Measurements from ENCODE around the gene ANKS1A.

The ANKS1A gene

GRCh38 chr6:35076997-35077712, 188.1 kb downstream of the ANKS1A start:
- no peak for DNase-seq

GRCh38 chr6:35077713-35078105, 188.7 kb downstream of the ANKS1A start:
- DNase-seq, result no peak

DNA sequence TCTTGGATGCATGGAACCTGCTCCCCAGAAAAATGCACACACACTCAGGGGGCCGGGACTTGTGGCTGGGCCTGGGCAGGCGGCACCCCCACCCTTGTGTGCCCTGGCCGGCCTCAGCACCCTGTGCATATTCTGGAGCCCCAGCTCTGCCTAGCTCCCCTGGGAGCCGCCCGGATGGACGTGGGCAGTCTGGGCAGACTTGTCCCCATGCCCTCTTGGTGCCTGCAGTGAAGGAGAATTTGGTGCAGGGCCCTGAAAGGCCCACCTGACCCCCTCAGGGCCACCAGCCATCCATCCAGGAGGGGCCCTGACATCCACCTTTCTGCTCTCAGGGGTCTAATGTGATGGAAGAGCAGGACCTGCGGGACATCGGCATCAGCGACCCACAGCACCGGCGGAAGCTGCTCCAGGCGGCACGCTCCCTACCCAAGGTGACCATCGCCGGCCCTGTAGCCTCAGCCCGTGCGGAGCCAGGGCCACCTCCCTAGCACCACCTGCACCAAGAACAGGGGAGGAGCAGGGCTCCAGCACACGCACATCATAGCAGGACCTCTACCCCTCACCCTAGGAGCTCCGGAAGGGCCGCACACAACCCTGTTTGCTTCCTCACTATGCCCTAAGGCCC, 189.3 kb downstream of the ANKS1A start:
- DNase-seq, result no peak

GRCh38 chr6:35078896-35079295, 189.8 kb downstream of the ANKS1A start:
- DNase-seq, result no peak

DNA sequence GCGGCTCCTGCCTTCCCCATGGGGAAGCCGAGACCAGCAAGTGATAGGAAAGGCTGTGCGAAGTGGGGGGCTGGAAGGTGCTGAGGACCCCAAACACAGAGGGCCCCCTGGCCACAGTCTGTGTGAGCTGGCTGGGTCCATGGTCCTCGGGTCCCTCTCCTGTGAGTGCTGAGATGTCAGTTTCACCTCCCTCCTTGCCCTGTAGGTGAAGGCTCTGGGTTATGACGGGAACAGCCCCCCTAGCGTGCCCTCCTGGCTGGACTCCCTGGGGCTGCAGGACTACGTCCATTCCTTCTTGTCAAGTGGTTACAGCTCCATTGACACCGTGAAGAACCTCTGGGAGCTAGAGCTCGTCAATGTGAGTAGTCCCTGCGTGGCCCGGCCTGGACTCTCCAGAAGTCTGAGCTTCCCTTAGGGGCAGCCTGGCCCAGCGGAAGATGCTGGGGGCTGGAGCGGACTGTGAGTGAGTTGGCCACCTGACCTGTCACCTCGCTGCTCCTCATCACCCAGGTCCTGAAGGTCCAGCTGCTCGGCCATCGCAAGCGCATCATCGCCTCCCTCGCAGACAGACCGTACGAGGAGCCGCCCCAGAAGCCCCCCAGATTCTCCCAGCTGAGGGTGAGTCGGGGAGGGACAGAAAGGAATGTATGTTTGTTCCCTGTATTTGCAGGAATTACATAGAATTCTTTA, 190.4 kb downstream of the ANKS1A start:
- no peak for DNase-seq

DNA sequence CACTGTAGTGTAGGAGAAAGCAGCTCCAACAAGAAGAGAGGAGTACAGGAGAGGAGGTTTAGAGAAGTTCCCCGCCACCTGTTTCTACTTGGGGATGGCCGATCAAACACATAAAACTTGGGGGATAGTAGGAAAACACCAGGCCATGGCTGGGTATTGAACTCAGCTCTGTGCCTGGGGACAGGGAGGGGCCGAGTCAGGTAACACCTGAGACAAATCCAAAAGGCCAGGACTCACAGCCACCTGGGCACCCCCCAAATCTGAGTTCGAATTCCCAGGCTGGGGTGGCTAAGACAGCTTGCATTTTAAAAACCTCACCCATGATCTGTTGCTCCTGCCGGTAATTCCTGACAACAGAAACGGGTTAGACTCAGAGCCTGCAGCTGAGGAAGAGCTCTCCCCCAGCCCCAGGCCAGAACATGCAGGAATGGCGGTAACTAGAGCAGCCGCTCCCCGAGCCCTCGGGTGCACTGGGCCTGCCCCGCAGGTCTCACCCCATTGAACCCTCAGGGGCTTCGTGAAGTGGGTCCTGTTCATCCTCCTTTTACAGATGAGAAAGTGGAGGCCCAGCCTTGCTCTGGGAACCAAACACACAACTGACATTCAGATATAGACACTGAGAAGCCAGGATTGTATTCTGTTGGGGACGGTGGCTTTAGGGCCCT, 191.1 kb downstream of the ANKS1A start:
- no peak for DNase-seq

DNA sequence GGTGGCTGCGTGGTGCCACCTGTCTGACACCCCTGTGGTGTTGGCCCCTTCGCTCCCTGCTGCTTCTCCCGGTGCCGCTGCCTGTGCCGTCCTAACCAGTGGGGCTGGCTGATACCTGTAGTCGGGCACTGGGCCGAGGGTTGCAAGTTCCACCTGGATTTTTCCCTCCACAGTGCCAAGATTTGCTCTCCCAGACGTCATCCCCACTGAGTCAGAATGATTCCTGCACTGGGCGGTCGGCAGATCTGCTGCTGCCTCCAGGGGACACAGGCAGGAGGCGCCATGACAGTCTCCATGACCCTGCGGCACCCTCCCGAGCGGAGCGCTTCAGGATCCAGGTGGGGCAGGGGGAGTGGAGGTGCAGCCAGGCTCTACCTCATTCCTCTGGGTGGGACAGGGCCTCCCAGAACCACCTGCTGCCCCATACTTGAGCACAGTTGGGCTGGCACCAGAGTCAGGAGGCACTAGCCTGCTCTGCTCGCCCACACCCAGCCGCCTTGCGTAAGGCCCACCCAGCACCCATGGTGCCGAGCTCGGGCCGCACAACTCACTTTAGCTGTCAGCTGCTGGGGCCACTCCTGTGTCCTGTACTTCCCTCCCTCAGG, 191.9 kb downstream of the ANKS1A start:
- DNase-seq, result no peak

- peak; percentile 72 for DNase-seq
These were observed 192.4 kb downstream of the ANKS1A start for GRCh38 chr6:35081426-35081851.

DNA sequence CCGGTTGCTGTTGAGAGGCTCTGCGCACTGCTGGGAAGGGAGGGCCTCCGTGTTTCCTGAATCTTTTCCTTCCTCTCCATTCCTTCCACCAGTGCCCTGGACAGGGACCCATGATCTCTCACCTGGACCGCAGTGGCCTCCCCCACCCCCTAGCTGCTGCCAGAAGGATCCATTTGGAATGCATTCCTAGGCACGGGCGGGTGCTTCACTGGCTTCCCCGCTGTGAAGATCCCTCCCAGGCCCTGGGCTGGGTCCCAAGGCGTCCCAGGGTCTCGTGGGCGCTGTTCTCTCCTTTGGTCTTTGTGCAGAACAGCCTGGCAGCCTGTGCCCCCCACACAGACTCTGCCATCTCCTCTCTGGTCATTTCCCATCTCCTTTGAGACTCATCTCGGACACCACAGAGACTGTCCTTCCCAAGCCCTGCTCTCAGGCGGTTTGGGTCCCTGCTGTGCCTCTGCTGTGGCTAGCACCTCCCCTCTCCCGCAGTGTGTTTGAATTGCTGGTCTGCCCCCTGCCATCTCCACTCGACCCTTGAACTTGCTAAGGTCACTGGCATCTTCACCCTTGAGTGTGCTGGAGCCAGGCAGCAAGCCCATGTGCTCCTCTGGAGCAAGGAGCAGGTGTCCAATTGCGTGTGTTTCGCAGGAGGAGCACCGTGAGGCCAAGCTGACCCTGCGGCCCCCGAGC, 193.1 kb downstream of the ANKS1A start:
- DNase-seq, result no peak

GRCh38 chr6:35082733-35083403, 193.8 kb downstream of the ANKS1A start:
- no peak for DNase-seq

DNA sequence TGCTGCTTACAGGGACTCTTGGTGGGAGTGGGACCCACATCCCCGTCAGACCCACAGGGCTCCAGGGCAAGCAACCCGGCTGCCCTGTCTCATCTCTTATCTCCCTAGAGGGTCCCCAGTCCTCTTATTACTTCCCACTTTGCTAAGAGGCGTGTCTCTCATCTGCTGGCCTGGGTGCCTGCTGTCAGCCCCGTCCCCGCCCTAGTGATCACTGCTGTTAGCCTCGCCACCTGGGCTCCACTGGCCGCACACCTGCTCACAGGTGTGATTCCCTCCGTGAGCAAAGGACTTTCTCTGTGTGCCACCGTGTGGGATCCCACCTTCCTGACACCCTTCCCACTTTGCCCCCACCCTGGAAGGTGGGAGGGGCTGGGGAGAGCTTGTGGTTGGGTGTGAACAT, 194.5 kb downstream of the ANKS1A start:
- DNase-seq, result no peak

GRCh38 chr6:35084041-35084491, 195.0 kb downstream of the ANKS1A start:
- DNase-seq, result no peak

DNA sequence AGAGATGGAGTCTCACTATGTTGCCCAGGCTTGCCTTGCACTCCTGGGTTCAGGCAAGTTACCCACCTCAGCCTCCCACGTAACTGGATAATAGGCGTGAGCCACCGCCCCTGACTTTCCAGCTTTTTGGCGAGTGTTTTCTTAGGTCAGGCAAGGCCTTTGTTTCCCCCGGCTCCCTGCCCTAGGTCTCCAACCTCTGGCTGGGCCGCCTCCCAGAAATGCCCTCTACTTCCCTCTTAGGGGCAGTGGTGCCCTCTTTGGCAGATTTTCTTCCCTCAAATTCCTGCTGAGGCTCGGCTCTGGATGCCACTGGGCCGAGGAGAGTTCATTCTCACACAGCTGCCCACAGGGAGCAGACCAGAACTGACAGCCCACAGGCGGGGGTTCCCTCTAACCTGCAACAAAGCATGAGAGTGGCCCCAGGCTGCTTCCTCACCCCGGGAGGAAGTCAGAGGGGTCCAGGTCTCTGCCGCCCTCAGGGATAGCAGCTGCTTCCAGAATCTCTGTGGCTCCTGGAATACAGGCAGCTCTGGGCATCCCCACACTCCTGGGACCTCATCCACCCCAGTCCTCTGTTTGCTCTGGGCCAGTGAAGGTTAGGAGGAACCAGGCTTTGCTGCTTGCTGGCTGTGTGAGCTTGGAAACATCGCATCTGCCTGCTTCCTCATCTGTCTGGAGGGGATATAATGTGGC, 195.6 kb downstream of the ANKS1A start:
- no peak for DNase-seq

GRCh38 chr6:35085359-35086281, 196.6 kb downstream of the ANKS1A start:
- no peak for DNase-seq

GRCh38 chr6:35086282-35086632, 197.2 kb downstream of the ANKS1A start:
- DNase-seq, result no peak

DNA sequence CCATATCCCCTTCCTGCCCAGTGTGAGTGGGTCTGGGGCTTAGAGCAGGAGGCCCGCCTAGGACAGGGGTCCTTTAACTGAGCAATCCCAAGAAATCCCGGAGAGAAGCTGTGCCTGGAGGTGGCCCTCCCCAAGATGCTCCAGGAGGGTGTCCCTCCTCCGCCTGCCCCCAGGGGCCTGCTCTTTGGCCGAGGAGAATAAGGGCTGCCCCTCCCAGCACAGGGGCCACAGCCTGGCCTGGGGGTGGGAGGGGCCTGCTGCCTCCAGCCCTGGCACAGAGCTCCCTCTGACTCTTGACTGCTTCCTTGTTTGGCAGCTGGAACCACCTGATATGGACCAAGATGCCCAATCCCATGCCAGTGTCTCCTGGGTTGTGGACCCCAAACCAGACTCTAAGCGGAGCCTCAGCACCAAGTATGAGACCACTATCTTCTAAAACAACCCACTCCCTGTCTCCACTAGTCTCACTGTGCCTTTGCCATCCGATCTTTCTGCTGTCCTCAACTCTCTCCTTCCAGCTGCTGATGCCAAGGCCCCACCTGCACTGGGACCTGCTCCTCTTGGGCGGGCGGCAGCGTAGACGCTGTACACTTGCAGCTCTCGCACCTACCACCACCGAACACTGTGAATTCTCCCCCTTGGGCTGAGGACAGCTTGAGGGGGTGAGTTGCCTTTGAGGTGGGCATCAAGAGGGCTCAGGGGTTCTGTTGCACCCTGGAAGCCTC, 197.7 kb downstream of the ANKS1A start:
- no peak for DNase-seq

- no peak for DNase-seq
These were observed 198.6 kb downstream of the ANKS1A start for GRCh38 chr6:35087361-35088280.

Measured in MV-4-11 (cell line).